HG03565 (cell line): ENCODE measurements around the gene MEIS2.

Experiments used
- ATAC-seq: cut with Tn5 transposase; IDR thresholded peaks from one replicate; pipeline ENCODE4 v1.9.1; 2021; ENCODE audit warnings: mild to moderate bottlenecking, moderate library complexity; ENCODE audit not compliant: unreplicated experiment

Gene MEIS2

GRCh38 chr15:37077623-37078351 is 22.6 kb downstream of the MEIS2 start:
- ATAC-seq = no peak

GRCh38 chr15:37076543-37076942 is 23.8 kb downstream of the MEIS2 start:
- ATAC-seq = no peak

GRCh38 chr15:37075777-37076176 is 24.6 kb downstream of the MEIS2 start:
- no peak for ATAC-seq

- ATAC-seq = no peak
These were observed 28.2 kb downstream of the MEIS2 start for GRCh38 chr15:37072181-37072580.

- no peak for ATAC-seq
These were observed 29.2 kb downstream of the MEIS2 start for GRCh38 chr15:37071134-37071533.

- ATAC-seq = no peak
These were observed 29.7 kb downstream of the MEIS2 start for GRCh38 chr15:37070686-37071085.

GRCh38 chr15:37061996-37062395 is 38.4 kb downstream of the MEIS2 start:
- no peak for ATAC-seq

GRCh38 chr15:37059086-37059485 is 41.3 kb downstream of the MEIS2 start:
- ATAC-seq = no peak

- no peak for ATAC-seq
These were observed 41.9 kb downstream of the MEIS2 start for GRCh38 chr15:37058316-37058985.

- no peak for ATAC-seq
These were observed 42.5 kb downstream of the MEIS2 start for GRCh38 chr15:37057831-37058230.

GRCh38 chr15:37057256-37057655 is 43.1 kb downstream of the MEIS2 start:
- ATAC-seq = no peak

- no peak for ATAC-seq
These were observed 43.9 kb downstream of the MEIS2 start for GRCh38 chr15:37056177-37057121.

GRCh38 chr15:37055481-37055880 is 44.9 kb downstream of the MEIS2 start:
- ATAC-seq = no peak

- no peak for ATAC-seq
These were observed 46.0 kb downstream of the MEIS2 start for GRCh38 chr15:37054336-37054735.

- ATAC-seq = no peak
These were observed 47.2 kb downstream of the MEIS2 start for GRCh38 chr15:37053166-37053565.

- ATAC-seq = no peak
These were observed 50.0 kb downstream of the MEIS2 start for GRCh38 chr15:37050345-37050744.

GRCh38 chr15:37046876-37047614 is 53.3 kb downstream of the MEIS2 start:
- ATAC-seq = no peak

GRCh38 chr15:37045859-37046740 is 54.2 kb downstream of the MEIS2 start:
- ATAC-seq = no peak

- no peak for ATAC-seq
These were observed 55.3 kb downstream of the MEIS2 start for GRCh38 chr15:37044915-37045648.
